ENCODE data around the gene ZNF799.

GRCh38 chr19:12448808-12449207 lies 47.7 kb upstream of the ZNF799 start:
- TF ChIP-seq EZH2 (IDR thresholded peaks at IDR 0.05; ENCODE audit: low read depth) (no peak), CTCF (conservative IDR thresholded peaks at IDR 0.05) (no peak)

All from PC-9 (cell line).